ENCODE measurements around the gene AKAP8L.
"Not testable (repeated sequence)": the region's sequence is repeated elsewhere in the genome, so short reads cannot be mapped to it uniquely, and the experiment has no call there.

The AKAP8L gene

DNA sequence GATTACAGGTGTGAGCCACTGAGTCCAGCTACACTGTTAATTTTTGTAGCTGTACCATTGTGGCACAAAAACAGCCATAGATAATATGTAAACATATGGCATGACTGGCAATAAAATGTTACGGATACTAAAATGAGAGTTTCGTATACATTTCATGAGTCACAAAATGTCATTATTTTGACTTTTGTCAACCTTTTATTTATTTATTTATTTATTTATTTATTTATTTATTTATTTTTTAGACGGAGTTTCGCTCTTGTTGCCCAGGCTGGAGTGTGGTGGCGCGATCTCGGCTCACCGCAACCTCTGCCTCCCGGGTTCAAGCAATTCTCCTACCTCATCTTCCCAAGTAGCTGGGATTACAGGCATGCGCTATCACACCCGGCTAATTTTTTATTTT is 77.5 kb downstream of the AKAP8L start:
- not testable (repeated sequence) for DNase-seq

DNA sequence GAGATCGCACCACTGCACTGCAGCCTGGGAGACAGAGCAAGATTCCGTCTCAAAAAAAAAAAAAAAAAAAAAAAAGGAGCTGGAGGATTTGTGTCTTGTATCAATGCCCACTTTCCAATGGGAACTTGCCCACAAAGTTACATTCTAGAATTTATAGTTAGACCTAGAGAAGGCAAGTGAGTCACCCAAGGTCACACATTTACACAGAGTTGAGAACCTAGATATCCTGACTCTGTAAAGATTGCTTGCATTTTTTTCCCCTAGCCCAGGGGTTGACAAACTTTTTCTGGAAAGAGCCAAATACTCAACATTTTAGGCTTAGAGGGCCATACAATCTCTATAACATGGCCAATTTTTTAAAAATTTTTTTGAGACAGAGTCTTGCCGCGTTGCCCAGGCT is 78.7 kb downstream of the AKAP8L start:
- no peak for DNase-seq

DNA sequence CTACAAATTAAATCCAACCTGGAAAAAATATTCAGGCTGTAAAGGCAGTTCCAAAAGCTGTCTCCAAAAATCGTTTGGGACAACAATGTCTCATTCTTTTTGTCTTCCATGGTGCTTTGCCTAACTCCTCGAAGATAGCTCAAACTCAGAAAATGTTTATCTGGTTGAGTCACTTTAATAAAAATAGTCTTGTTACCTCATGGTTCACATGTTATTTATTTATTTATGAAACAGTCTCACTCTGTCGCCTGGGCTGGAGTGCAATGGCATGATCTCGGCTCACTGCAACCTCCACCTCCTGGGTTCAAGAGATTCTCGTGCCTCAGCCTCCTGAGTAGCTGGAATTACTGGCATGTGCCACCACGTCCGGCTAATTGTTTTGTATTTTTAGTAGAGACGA is 81.6 kb downstream of the AKAP8L start:
- DNase-seq, result no peak

DNA sequence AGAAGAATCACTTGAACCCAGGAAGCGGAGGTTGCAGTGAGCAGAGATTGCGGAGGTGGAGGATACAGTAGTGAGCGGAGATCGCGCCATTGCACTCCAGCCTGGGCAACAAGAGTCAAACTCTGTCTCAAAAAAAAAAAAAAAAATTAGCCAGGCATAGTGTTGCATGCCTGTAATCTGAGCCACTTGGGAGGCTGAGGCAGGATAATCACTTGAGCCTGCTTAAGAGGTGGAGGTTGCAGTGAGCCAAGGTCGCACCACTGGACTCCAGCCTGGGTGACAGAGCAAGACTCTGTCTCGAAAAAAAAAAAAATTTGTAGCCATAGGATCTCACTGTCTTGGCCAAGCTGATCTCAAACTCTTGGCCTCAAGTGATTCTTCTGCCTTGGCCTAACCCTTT is 82.8 kb downstream of the AKAP8L start:
- not testable (repeated sequence) for DNase-seq

DNA sequence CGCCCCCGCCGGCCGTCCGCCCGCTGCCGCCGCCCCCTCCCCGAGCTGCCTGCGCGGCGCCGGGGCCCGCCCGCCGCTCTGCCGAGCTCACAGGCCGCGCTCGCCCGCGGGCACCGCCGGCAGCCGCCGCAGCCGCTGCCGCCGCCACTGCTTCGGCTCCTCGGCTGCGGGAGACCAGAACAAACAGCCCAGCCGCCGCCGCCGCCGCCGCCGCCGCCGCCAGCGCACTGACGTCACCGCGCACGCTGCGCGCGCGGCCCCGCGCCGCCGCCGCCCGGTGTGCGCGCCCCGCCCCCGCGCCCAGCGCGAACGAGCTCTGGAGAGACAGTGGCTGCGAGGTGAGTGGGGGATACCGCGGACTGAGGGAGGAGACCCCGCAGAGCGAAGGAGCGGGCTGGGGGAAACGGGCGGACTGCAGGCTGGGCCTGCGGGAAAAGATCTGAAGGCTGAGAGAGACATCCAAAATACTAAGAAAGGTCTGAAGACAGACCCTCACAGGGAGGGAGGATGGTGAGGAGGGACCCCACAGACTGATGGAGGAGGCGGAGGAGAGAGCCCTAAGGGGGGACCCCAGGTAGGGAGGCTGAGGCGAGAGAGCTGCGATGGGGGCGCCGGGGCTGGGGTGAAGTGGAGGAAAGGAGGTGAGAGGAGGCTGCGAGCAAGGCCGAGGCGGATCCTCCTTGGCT is 86.3 kb downstream of the AKAP8L start, which contains the start of gene BRD4:
Gene BRD4, minus strand, starts transcription at position 229 of the 686 bp plus-strand sequence. CDS start 59,440 bp downstream, outside the sequence.
- DNase-seq, result peak; percentile 68

DNA sequence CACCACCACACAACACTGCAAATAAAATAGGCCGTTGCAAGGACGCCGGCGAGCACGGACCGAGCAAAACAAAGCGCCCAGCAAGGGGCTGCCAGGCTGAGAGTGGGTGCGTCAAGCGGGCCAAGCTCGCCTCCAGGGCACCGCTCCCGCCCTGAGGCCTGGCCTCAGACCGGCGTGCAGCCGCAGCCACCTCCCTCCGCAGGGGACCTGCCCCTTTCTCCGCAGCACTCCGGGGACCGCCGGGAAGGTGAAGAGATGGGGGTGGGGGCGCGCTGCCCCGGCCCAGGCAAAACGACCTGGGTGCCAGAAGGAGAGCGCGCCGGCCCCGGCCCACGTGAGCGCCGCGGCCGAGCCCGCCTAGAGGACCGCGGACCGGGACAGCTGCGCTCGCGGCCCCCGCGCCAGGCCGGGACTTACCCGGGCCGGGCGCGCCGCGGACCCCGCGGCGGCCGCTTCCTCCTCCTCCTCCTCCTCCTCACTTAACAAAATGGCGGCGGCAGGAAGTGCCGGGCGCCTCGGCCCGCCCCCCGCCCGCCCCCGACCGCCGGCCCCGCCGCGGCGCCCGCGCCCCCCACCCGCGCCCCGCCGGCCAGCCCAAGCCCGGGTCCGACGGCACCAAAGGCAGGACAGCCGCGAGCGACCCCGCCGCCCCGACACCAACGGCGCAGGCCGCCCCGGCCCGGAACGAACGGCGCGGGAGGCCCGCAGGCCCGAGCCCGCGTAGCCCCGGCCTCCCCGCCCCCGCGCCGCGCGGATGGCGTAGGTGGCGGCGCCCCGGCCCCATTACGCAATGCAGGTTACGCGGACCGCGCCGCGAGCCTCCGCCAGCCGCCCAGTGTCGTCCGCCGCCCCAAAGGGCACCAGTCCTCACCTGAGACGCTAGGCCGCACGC is 87.1 kb downstream of the AKAP8L start:
- DNase-seq, result peak; percentile 47

DNA sequence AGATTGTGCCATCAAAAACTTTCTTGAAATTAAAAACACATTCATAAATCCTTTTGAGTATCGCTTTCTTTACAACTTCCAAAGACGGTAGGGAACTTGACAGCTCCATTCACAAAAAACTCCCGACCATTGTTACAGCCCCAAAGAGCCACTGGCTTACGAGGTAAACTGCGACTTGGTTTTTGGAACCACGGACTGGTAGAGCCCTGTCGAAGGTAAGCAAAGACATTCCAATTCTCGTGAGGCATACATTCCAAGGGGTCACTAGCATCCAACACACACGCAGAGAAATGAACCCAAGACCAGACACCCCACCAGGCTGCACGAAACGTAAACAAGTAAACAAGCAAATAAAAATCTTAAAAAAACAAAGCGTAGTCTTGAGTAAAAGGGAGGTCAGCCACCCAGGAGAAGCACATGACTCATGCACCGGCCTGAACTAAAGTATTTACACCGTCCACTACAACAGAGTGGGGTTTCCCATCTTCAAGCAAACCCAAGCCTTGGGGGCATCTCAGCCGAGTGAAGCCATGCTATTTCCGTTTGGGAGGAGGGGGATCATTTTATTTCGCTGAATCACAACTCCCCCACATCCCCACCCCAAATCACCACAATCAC is 87.9 kb downstream of the AKAP8L start:
- DNase-seq, result no peak
